GM18909 (cell line): ENCODE measurements around the gene CDC42EP4.
A peak's percentile ranks its signal among the peaks of the same experiment; 100 is the strongest.
"Not testable (repeated sequence)": the region's sequence is repeated elsewhere in the genome, so short reads cannot be mapped to it uniquely, and the experiment has no call there.

Experiments used
- ATAC-seq: cut with Tn5 transposase; IDR thresholded peaks from one replicate; pipeline ENCODE4 v1.9.1; 2021; ENCODE audit warnings: mild to moderate bottlenecking; ENCODE audit not compliant: unreplicated experiment, poor library complexity

CDC42EP4 gene

GRCh38 chr17:73284354-73284753 is 27.4 kb downstream of the CDC42EP4 start:
- no peak for ATAC-seq

- no peak for ATAC-seq
Observed at GRCh38 chr17:73283841-73284282, 27.9 kb downstream of the CDC42EP4 start.

GRCh38 chr17:73283250-73283649 is 28.6 kb downstream of the CDC42EP4 start:
- no peak for ATAC-seq

GRCh38 chr17:73282629-73283028 is 29.2 kb downstream of the CDC42EP4 start:
- ATAC-seq = no peak

- ATAC-seq = peak; percentile 95
Observed at GRCh38 chr17:73281928-73282327, 29.9 kb downstream of the CDC42EP4 start.

- ATAC-seq = no peak
Observed at GRCh38 chr17:73280191-73280590, 31.6 kb downstream of the CDC42EP4 start.

- ATAC-seq = no peak
Observed at GRCh38 chr17:73279704-73280103, 32.1 kb downstream of the CDC42EP4 start.

- no peak for ATAC-seq
Observed at GRCh38 chr17:73278465-73279453, 33.0 kb downstream of the CDC42EP4 start.

- ATAC-seq = no peak
Observed at GRCh38 chr17:73278049-73278464, 33.7 kb downstream of the CDC42EP4 start.

GRCh38 chr17:73274490-73274889 is 37.3 kb downstream of the CDC42EP4 start:
- ATAC-seq = no peak

- no peak for ATAC-seq
Observed at GRCh38 chr17:73272906-73273218, 38.9 kb downstream of the CDC42EP4 start.

- peak; percentile 98 for ATAC-seq
Observed at GRCh38 chr17:73271072-73271471, 40.7 kb downstream of the CDC42EP4 start.

GRCh38 chr17:73269791-73270190 is 42.0 kb downstream of the CDC42EP4 start:
- no peak for ATAC-seq

GRCh38 chr17:73269329-73269615 is 42.5 kb downstream of the CDC42EP4 start:
- no peak for ATAC-seq

- ATAC-seq = no peak
Observed at GRCh38 chr17:73268582-73269328, 43.0 kb downstream of the CDC42EP4 start.

GRCh38 chr17:73267648-73268537 is 43.9 kb downstream of the CDC42EP4 start:
- no peak for ATAC-seq

- no peak for ATAC-seq
Observed at GRCh38 chr17:73266796-73267195, 45.0 kb downstream of the CDC42EP4 start.

- no peak for ATAC-seq
Observed at GRCh38 chr17:73265646-73266640, 45.9 kb downstream of the CDC42EP4 start.

GRCh38 chr17:73264448-73264847 is 47.4 kb downstream of the CDC42EP4 start:
- ATAC-seq = not testable (repeated sequence)
